Loucy (cell line): ENCODE data around the gene SERPINB11.

Experiments
- H2AFZ ChIP-seq: fragments of 200-600 bp; sonication (generic); 2 replicates; pipeline ENCODE4 v1.6.0; 2016; ENCODE audit warnings: antibody characterized with exemption, mild to moderate bottlenecking, low read length, moderate library complexity
- H3F3A ChIP-seq: fragments of 200-600 bp; 2 replicates; pipeline ENCODE4 v1.6.0; 2016; ENCODE audit warnings: antibody characterized with exemption, low read depth, mild to moderate bottlenecking
- H3K27me3 ChIP-seq: fragments of 200-600 bp; sonication (generic); 2 replicates; pipeline ENCODE4 v1.6.1; 2014; ENCODE audit warnings: low read length, mild to moderate bottlenecking; ENCODE audit not compliant: insufficient read depth, poor library complexity, severe bottlenecking
- H3K36me3 ChIP-seq: fragments of 200-600 bp; sonication (generic); 2 replicates; pipeline ENCODE4 v1.6.1; 2016; ENCODE audit warnings: low read length; ENCODE audit not compliant: insufficient read depth
- H3K4me1 ChIP-seq: fragments of 200-600 bp; sonication (generic); 2 replicates; pipeline ENCODE4 v1.5.1; 2014; ENCODE audit warnings: low read length, mild to moderate bottlenecking; ENCODE audit not compliant: insufficient read depth, poor library complexity, severe bottlenecking
- H3K4me2 ChIP-seq: fragments of 200-600 bp; sonication (generic); 2 replicates; pipeline ENCODE4 v1.6.0; 2014; ENCODE audit warnings: antibody characterized with exemption, low read length, low read depth, mild to moderate bottlenecking; ENCODE audit not compliant: poor library complexity, severe bottlenecking
- H3K4me3 ChIP-seq: fragments of 200-600 bp; sonication (generic); 2 replicates; pipeline ENCODE4 v1.5.1; 2014; ENCODE audit warnings: low read length, mild to moderate bottlenecking, mixed read lengths; ENCODE audit not compliant: poor library complexity, severe bottlenecking
- H3K79me2 ChIP-seq: fragments of 200-600 bp; sonication (generic); 2 replicates; pipeline ENCODE4 v1.6.1; 2014; ENCODE audit warnings: low read length; ENCODE audit not compliant: insufficient read depth
- H3K9ac ChIP-seq: fragments of 200-600 bp; sonication (generic); 2 replicates; pipeline ENCODE4 v1.6.0; 2014; ENCODE audit warnings: mild to moderate bottlenecking, low read depth, low read length, moderate library complexity; ENCODE audit not compliant: poor library complexity, severe bottlenecking
- H3K9me2 ChIP-seq: fragments of 200-600 bp; sonication (generic); replicated peaks from 2 replicates; pipeline ENCODE4 v1.6.1; 2016; ENCODE audit warnings: low read depth, low read length, mixed read lengths
- H3K9me3 ChIP-seq: fragments of 200-600 bp; sonication (generic); 2 replicates; pipeline ENCODE4 v1.6.1; 2014; ENCODE audit warnings: mild to moderate bottlenecking, antibody characterized with exemption, low read length, low read depth; ENCODE audit not compliant: insufficient read depth
- H4K20me1 ChIP-seq: fragments of 200-600 bp; sonication (generic); 2 replicates; pipeline ENCODE4 v1.6.0; 2014; ENCODE audit warnings: antibody characterized with exemption, low read length, mild to moderate bottlenecking; ENCODE audit not compliant: insufficient read depth, poor library complexity, severe bottlenecking
- CTCF ChIP-seq: fragments of 200-600 bp; sonication (generic); conservative IDR thresholded peaks from 2 replicates; pipeline ENCODE4 v1.5.1; 2014; ENCODE audit warnings: mild to moderate bottlenecking, antibody characterized with exemption, low read length
- EZH2phosphoT487 ChIP-seq: fragments of 200-600 bp; IDR thresholded peaks from 2 replicates; pipeline ENCODE4 v1.6.1; 2018; ENCODE audit warnings: antibody characterized with exemption, mild to moderate bottlenecking, moderate library complexity, borderline replicate concordance

The SERPINB11 gene

GRCh38 chr18:63765837-63766236 is 63.1 kb downstream of the SERPINB11 start:
- Histone ChIP-seq H3K27me3 (no peaks in the 10 kb centered on the region), H3K9me2 (no peaks in the 10 kb centered on the region), H3F3A (no peaks in the 10 kb centered on the region), H3K9ac (no peak overlapping the region), H3K4me3 (no peak overlapping the region), H3K4me1 (no peaks in the 10 kb centered on the region), H4K20me1 (no peaks in the 10 kb centered on the region), H3K9me3 (0 out of 2 replicates have a peak, but pooled peaks cover 2% of the 10 kb centered on the region), H3K4me2 (no peak overlapping the region), H2AFZ (no peak overlapping the region), H3K79me2 (no peaks in the 10 kb centered on the region), H3K36me3 (no peaks in the 10 kb centered on the region)
- TF ChIP-seq CTCF, result no peak
- TF ChIP-seq EZH2phosphoT487, result no peak
